ENCODE measurements around the gene CIDEC. TPM values are rescaled to one million over a fixed set of nuclear protein-coding genes. Genes with fewer than 3 reads are reported as not detected.

Gene CIDEC
- total and polyA plus RNA-seq, 2 of the 13 experiments (the other 11 are each of a cell fraction or from before 2014, with no cell fraction given): 2.5 to 10.4 TPM

DNA sequence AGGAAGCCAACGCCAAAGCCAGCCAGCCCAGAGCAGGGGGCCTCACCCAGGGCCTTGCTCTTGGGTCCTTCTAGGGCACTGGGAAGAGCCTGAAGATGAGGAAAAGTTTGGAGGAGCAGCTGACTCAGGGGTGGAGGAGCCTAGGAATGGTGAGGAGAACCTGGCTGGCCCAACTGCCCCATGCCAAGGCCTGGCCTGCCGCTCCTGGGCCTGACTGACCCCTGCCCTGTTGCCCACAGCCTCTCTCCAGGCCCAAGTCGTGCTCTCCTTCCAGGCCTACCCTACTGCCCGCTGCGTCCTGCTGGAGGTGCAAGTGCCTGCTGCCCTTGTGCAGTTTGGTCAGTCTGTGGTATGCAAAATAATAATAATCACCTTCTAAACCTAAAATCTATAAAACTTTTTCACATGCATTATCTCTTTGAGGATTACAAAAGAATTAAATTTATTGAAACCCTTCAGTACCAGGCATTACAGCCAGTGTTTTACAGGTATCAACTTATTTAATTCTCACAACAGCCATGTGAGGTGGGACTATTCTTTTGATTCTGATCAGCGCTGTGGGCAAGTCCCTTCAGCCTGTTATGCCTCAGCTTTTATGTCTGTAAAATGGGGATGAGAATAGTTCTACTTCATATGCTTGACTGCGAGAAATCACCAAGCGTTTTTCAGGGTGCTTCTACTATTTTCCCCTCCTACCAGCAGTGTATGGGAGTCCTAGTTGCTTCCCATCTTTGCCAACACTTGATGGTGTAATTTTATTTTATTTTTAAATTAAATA is 38.4 kb upstream of the CIDEC start:
- Histone ChIP-seq H3K9ac (ENCODE audit: insufficient read depth, low read depth, low read length) (peak overlapping the region; percentile 80; the same call in 1 of the 2 replicates), H3K36me3 (replicated peaks in 1 of 2; ENCODE audit: control insufficient read depth in 1 of 2, insufficient read depth in 2 of 2, low read length in 2 of 2) (no peaks in the 10 kb centered on the region), H3K27me3 (ENCODE audit: control insufficient read depth in 1 of 2, insufficient read depth in 2 of 2, low read length in 2 of 2) (no peaks in the 10 kb centered on the region), H3K4me3 (replicated peaks in 1 of 3; ENCODE audit: insufficient read depth in 1 of 3, low read depth in 2 of 3, low read length in 3 of 3) (peak overlapping the region in 1 of 3 experiments; percentile 86; a peak in 1 of 6 replicates), H2AFZ (ENCODE audit: low read length) (no peak overlapping the region), H3K27ac (ENCODE audit: extremely low read length, insufficient read depth, low read length) (no peak overlapping the region), H3K79me2 (ENCODE audit: insufficient read depth, low read length) (peaks cover 3% of the 10 kb centered on the region), H3K4me1 (ENCODE audit: insufficient read depth, low read length) (peaks cover 37% of the 10 kb centered on the region), H3K9me3 (ENCODE audit: low read length) (no peaks in the 10 kb centered on the region), H4K20me1 (ENCODE audit: insufficient read depth, low read length) (no peaks in the 10 kb centered on the region), H3K4me2 (ENCODE audit: low read depth, low read length) (peak overlapping the region; percentile 100)
- 88% methylated on average over 7 of the region's 8 CpGs for WGBS (ENCODE audit: low lambda C conversion rate)
- DNase-seq (ENCODE audit: low spot score) (no peak), FAIRE-seq (no peak), ATAC-seq (no peak)
- intact Hi-C loops (cut with micrococcal nuclease; ENCODE audit: unreplicated experiment): loop anchor here (5.0 kb wide), 1 partner anchor 41 kb away; no protein-coding TSS in a partner anchor
- no TSS peak for BruUV-seq (replicated peaks)
- in situ Hi-C loops (cut with HindIII; ENCODE audit: extremely low pct_ligation_motif_present, low pct_unique_long_range_greater_than_20kb): no loop called here
- CTCF ChIA-PET (ENCODE audit: low intra/inter-chr PET ratio, low total read pairs): no interaction called here
- TF ChIP-seq ZNF629 (CRISPR knock-in tag; conservative IDR thresholded peaks at IDR 0.05) (peak; percentile 60), ZNF563 (CRISPR knock-in tag; IDR thresholded peaks at IDR 0.05) (no peak)
- TF ChIP-seq, protein P1, sequence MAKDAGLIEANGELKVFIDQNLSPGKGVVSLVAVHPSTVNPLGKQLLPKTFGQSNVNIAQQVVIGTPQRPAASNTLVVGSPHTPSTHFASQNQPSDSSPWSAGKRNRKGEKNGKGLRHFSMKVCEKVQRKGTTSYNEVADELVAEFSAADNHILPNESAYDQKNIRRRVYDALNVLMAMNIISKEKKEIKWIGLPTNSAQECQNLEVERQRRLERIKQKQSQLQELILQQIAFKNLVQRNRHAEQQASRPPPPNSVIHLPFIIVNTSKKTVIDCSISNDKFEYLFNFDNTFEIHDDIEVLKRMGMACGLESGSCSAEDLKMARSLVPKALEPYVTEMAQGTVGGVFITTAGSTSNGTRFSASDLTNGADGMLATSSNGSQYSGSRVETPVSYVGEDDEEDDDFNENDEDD (CRISPR knock-in tag; IDR thresholded peaks at IDR 0.05; ENCODE audit: borderline replicate concordance): 0 out of 2 replicates have a peak, but pooled peaks have one; percentile 5
- POLR2A ChIA-PET: interaction anchor here (3.1 to 9.0 kb wide), 3 partner anchors 14 to 28 kb away, joined by 31 to 298 read pairs (median 120); partner anchors contain the start of genes CRELD1 and IL17RE

DNA sequence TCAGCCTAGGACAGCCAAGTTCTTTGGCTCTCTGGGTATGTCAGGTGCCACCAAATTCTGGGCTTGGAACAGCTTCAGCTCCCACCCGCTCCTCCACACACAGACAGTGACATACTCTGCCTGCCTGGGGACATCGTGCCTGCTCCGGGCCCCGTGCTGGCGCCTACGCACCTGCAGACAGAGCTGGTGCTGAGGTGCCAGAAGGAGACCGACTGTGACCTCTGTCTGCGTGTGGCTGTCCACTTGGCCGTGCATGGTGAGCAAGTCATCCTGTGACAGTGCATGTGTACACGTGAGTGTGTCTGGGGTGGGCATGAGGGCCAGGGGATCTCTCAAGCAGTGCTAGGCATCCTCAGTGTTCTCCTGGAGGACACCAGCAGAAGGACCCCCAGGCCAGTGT is 37.8 kb upstream of the CIDEC start:
- in situ Hi-C loops (cut with HindIII; ENCODE audit: extremely low pct_ligation_motif_present, low pct_unique_long_range_greater_than_20kb) (no loop called here), intact Hi-C loops (cut with micrococcal nuclease; ENCODE audit: unreplicated experiment) (loop anchor here (5.0 kb wide), 1 partner anchor 41 kb away; no protein-coding TSS in a partner anchor)
- Histone ChIP-seq H3K4me2 (ENCODE audit: low read depth, low read length) (peak overlapping the region; percentile 100), H3K36me3 (replicated peaks in 1 of 2; ENCODE audit: control insufficient read depth in 1 of 2, insufficient read depth in 2 of 2, low read length in 2 of 2) (no peaks in the 10 kb centered on the region), H3K4me3 (replicated peaks in 1 of 3; ENCODE audit: insufficient read depth in 1 of 3, low read depth in 2 of 3, low read length in 3 of 3) (peak overlapping the region; percentile 55 to 86 (median 83); a peak in 5 of 6 replicates), H2AFZ (ENCODE audit: low read length) (no peak overlapping the region), H3K27ac (ENCODE audit: extremely low read length, insufficient read depth, low read length) (peak overlapping the region; percentile 71), H4K20me1 (ENCODE audit: insufficient read depth, low read length) (no peaks in the 10 kb centered on the region), H3K27me3 (ENCODE audit: control insufficient read depth in 1 of 2, insufficient read depth in 2 of 2, low read length in 2 of 2) (no peaks in the 10 kb centered on the region), H3K9ac (ENCODE audit: insufficient read depth, low read depth, low read length) (peak overlapping the region; percentile 80; the same call in 1 of the 2 replicates), H3K79me2 (ENCODE audit: insufficient read depth, low read length) (peaks cover 3% of the 10 kb centered on the region), H3K9me3 (ENCODE audit: low read length) (no peaks in the 10 kb centered on the region), H3K4me1 (ENCODE audit: insufficient read depth, low read length) (peaks cover 38% of the 10 kb centered on the region)
- ChIA-PET CTCF (ENCODE audit: low intra/inter-chr PET ratio, low total read pairs) (no interaction called here), POLR2A (interaction anchor here (1.5 to 9.0 kb wide), 5 partner anchors 15 to 29 kb away, joined by 6 to 298 read pairs (median 31); partner anchors contain the start of genes CRELD1, IL17RE and JAGN1)
- TF ChIP-seq, protein P1 (CRISPR knock-in tag; IDR thresholded peaks at IDR 0.05; ENCODE audit: borderline replicate concordance): 0 out of 2 replicates have a peak, but pooled peaks have one; percentile 21
- TF ChIP-seq ELF3 (CRISPR knock-in tag; IDR thresholded peaks at IDR 0.05) (no peak), TCF7L2 (IDR thresholded peaks at IDR 0.05; ENCODE audit: low read depth, low read length) (no peak)
- ATAC-seq (no peak; the same call in 2 of the 3 replicates), DNase-seq (ENCODE audit: low spot score) (no peak), FAIRE-seq (no peak)
- no TSS peak for BruUV-seq (replicated peaks)
- WGBS (ENCODE audit: low lambda C conversion rate): no CpG with 5 or more reads among the region's 10 CpGs

All from HepG2 (cell line).